ENCODE measurements around the gene MMP13.
"Not testable (repeated sequence)": the region's sequence is repeated elsewhere in the genome, so short reads cannot be mapped to it uniquely, and the experiment has no call there.

MMP13 gene

DNA sequence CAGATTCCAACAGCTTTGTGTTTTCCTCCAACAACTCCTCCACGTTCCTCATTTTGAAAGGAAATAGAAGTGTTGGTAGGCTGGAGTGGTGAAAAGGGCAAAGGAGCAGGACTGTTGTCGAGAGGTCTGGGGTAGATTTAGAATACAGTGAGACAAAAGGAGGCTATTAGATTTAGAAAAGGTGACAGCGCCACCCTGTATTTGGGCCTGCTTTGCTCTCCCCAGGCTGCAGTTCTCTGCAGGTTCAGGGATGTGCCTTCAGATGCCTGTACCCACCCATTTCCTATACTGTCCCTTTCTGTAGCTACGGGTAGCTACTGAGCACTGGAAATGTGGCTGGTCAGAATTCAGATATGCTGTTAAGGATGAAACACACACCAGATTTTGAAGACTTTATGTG lies 20.8 kb downstream of the MMP13 start:
- no peak for DNase-seq

GRCh38 chr11:102933627-102934026 lies 21.9 kb downstream of the MMP13 start:
- DNase-seq: no peak

DNA sequence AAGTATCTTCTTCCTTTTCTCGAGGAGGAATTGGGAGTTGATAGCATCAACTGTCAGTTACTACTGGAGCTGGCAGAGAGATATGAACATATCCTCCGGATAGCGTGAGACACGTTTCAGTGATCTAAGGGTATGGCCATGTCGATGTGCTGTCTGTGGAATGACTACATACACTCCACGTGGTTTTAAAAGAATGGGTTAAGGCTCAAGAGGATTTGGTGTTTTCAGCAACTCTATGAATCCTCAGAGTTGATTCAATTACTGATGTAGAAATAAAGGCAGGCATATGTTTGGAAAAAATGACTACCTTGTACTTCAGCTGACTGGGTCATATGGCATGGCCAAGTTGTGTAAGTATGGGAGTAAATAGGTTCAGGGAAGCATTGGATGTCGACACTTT lies 22.9 kb downstream of the MMP13 start:
- no peak for DNase-seq

DNA sequence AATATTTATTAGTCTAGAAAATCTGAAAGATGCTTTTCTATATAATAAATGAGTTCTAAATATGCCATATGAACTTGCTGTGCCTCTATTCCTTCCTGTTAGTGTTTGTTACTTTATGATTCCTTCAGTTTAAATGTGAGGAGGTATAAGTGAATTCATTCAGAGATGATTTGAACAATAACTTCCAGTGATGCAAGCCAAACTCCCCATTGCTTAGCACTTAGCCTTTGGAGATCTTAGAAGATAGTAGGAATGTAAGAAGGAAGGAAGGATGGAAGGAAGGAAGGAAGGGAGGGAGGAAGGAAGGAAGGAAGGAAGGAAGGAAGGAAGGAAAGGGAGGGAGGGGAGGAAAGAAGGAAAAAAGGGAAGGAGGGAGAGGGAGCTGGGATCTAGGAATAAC lies 25.1 kb downstream of the MMP13 start:
- no peak for DNase-seq

GRCh38 chr11:102929972-102930371 lies 25.6 kb downstream of the MMP13 start:
- DNase-seq: no peak

GRCh38 chr11:102929166-102929565 lies 26.4 kb downstream of the MMP13 start:
- DNase-seq: no peak

- DNase-seq: no peak
These were observed 27.3 kb downstream of the MMP13 start for GRCh38 chr11:102928247-102928646.

GRCh38 chr11:102927624-102927990 lies 27.9 kb downstream of the MMP13 start:
- no peak for DNase-seq

DNA sequence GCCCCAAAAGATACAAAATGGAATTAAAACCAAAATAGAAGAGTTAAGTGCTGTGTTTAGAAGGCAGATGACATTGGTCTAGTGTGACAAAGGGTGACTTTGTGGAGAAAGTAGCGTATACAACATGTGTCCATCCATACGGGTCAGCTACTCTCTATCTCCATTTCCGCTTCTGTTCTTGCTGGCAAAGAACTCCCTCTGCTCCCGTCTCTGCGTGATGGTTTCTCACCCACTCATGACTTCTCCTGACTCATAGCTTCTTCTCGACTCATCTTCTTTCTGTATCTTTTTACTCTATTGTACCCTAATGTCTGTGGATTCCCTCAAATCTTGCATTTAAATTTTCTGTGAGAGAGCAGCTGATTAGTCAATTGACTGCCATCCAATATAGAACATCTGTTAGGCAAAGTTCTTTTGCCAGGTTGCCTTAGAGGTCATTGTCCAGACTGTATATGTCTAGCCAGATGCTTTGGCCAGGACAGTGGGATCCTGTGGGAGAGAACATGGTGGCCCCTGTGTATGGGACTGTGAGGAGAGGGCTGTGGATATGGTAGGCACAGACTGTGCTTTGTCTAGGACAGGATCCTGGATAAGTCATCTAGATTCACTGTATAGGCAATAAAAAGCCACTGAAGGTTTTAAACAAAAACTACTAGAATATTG lies 28.4 kb downstream of the MMP13 start:
- no peak for DNase-seq

DNA sequence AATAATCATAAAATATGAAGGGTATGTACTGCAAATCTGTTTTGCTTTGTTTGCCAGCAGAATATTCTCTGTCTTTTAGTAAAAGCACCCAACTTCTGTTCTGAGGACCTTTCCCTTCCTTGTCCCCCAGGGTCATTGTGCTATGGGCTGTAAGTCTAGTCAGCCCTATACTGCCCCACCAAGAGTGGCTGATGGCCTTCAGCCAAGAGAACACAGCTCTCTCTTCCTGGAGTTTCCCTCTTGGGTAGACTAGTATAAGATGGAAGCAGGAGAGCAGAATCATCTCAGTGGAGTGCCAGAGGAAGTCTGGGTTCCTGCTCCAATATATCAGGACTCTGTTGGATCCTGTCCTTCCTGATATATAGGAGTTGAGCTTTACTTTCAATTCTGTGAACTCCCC lies 29.0 kb downstream of the MMP13 start:
- DNase-seq: no peak

DNA sequence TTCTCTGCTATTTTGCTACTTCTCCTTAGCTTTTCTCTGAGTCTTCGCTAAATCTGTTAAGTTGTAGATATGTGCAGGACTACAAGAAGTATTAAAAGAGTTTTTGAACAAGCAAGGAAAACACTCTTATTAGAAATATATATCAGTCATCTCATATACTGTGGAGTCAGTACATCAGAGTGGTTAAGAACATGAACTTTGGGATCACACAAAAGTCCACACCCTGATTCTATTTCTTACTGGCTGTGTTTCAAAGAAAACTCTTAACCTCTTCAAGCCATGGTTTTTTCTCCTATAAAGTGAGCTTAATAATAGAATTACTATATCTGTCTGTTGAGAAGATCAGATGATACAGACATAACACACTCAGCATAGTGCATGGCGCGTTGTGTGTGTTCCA lies 29.5 kb downstream of the MMP13 start:
- DNase-seq: no peak

- no peak for DNase-seq
These were observed 30.6 kb downstream of the MMP13 start for GRCh38 chr11:102924851-102925380.

- DNase-seq: no peak
These were observed 33.8 kb downstream of the MMP13 start for GRCh38 chr11:102921587-102922220.

DNA sequence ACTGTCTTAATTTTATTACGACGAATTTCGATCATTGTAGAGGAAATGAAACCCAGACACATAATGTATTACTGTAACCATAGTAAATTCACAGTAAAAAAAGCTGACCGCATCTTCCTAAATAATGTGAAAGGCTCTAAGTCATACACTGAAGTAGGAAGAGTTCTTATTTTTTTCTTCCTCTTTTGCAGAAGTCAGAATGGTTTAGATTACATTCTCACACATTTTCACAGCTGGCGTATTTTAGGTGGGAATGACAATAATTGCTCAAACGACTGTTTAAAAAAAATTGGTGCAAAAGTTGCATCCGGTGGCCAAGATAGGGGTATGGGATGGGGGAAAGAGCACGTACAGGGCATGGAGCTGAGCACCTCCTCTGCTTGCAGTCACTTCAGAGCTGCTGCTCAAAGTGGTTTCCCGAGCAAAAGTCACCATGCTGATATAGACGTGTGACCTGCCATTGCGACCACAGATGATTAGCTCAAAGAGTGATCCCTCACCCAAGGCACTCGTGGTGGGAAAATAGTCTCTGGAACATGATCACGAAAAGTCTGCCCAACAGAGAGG lies 35.3 kb downstream of the MMP13 start:
- no peak for DNase-seq

DNA sequence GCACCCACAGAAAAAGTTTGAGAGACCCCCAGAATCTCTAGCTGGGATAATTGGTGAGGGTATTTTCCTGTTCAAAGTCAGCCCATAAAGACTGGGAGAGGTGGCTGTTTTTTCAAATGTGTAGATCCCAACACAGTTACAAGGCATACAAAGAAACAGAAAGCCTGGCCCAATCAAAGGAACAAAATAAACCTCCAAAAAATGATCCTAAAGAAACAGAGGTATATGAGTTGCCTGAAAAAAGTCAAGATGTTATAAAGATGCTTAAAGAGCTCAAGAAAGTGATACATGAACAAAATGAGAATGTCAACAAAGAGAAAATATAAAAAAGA lies 40.5 kb downstream of the MMP13 start:
- DNase-seq: no peak

GRCh38 chr11:102914238-102915043 lies 41.1 kb downstream of the MMP13 start:
- no peak for DNase-seq

GRCh38 chr11:102912482-102912830 lies 43.1 kb downstream of the MMP13 start:
- DNase-seq: no peak

- DNase-seq: no peak
These were observed 43.6 kb downstream of the MMP13 start for GRCh38 chr11:102911758-102912481.

- DNase-seq: not testable (repeated sequence)
These were observed 49.7 kb downstream of the MMP13 start for GRCh38 chr11:102905848-102906247.

DNA sequence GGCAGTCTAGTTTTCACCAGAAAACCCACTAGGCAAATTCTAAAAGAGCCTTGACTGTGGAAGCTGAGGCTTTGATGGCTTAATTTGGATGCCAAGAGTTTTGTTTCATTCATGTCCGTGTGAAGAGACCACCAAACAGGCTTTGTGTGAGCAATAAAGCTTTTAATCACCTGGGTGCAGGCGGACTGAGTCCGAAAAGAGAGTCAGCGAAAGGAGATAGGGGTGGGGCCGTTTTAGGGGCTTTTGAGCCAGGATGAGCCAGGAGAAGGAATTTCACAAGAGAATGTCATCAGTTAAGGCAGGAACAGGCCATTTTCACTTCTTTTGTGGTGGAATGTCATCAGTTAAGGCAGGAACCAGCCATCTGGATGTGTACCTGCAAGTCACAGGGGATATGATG lies 51.6 kb downstream of the MMP13 start:
- DNase-seq: not testable (repeated sequence)

- DNase-seq: no peak
These were observed 55.2 kb downstream of the MMP13 start for GRCh38 chr11:102900346-102900745.

Data from effector CD8-positive, alpha-beta T cell (primary cell).